Prostate gland (tissue), 2 donors: ENCODE results near the gene KLHDC7B. TPM values are rescaled to one million over a fixed set of nuclear protein-coding genes. Genes with fewer than 3 reads are reported as not detected.

Source experiments
- DNase-seq: peaks from one replicate; pipeline ENCODE4 v3.0.0-alpha.2; 2019; ENCODE audit warnings: low spot score
- H3K27ac ChIP-seq, 2 donors: fragments of 200-600 bp; sonication (generic); 2 replicates each; pipeline ENCODE4 v1.5.1; 2017 to 2019
- H3K27me3 ChIP-seq: fragments of 200-600 bp; sonication (generic); replicated peaks from 2 replicates; pipeline ENCODE4 v1.5.1; 2019; ENCODE audit not compliant: insufficient read depth
- H3K36me3 ChIP-seq, 2 donors: fragments of 200-600 bp; sonication (generic); 1 replicate in 1 of 2; 2 replicates in 1 of 2; pipeline versions ENCODE4 v1.5.1 to v1.8.1; 2017 to 2019
- H3K4me1 ChIP-seq: fragments of 200-600 bp; sonication (generic); replicated peaks from 2 replicates; pipeline ENCODE4 v1.5.1; 2019
- H3K4me3 ChIP-seq, 2 donors: fragments of 200-600 bp; sonication (generic); 2 replicates each; pipeline ENCODE4 v1.5.1; 2017 to 2019
- H3K9me3 ChIP-seq: fragments of 200-600 bp; sonication (generic); 2 replicates; pipeline ENCODE4 v1.5.1; 2017
- POLR2A ChIP-seq: fragments of 450-650 bp; IDR thresholded peaks from one replicate; pipeline ENCODE4 v1.6.1; 2016; ENCODE audit warnings: antibody characterized with exemption, mild to moderate bottlenecking
- POLR2AphosphoS5 ChIP-seq: sonication (generic); formaldehyde crosslinking; IDR thresholded peaks from one replicate; pipeline ENCODE4 v1.6.1; 2017; ENCODE audit warnings: antibody characterized with exemption
- WGBS: methylation state at CpG from one replicate; pipeline ENCODE4 v1.1.5; 2018; 5-methylcytosine and 5-hydroxymethylcytosine counted together
- intact Hi-C: fragments of 100-400 bp; cut with DNase I; formaldehyde crosslinking; loops from one replicate; pipeline ENCODE4 v1.14.2; 2022
- total RNA-seq, 2 donors: library from RNA; depleted of rRNA; stranded (reverse); fragments of >200 nt; gene quantifications; one replicate each; pipeline ENCODE4 v1.1.0, GENCODE V29; 2016
- TF ChIP-seq, protein P1 (sequence below), 4 experiments: fragments of 200-600 bp in 2 of 4; fragments of 450-650 bp in 2 of 4; sonication (generic) in 2 of 4; IDR thresholded peaks; 1 replicate in 3 of 4; 2 replicates in 1 of 4; pipeline ENCODE4 v1.5.1; 2016 to 2019; ENCODE audit warnings: antibody characterized with exemption in 4 of 4, mild to moderate bottlenecking in 2 of 4, moderate library complexity in 2 of 4

KLHDC7B gene
- total RNA-seq, 2 donors from 2014 or later = 0.62 TPM; not detected in 1

- 87% methylated on average over 3 of the region's 3 CpGs for WGBS
- intact Hi-C loops = no loop called here
- DNase-seq = no peak
These were observed 39.5 kb downstream of the KLHDC7B start for GRCh38 chr22:50585238-50585637.

DNA sequence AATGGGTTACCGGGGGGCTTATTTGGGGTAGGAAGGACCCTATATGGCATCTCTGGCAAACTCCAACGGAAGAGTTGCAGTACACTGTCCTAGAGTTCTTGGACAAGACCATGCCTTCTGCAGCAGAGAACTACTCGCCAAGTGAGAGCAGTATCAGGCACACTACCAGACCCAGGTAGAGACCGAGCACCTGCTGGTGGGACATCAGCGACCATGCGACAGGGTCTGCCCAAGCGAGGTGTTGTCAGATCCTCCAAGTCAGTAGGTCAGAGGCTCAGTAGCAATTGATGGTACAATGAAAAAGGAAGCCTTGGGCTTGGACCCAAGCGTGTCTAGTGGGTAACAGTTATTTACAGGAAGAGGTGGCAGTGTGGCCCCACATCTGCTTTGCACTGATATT, 40.1 kb downstream of the KLHDC7B start:
- Histone ChIP-seq H3K36me3 (no peaks in the 10 kb centered on the region), H3K4me1 (peaks cover 12% of the 10 kb centered on the region), H3K27me3 (no peaks in the 10 kb centered on the region), H3K4me3 (no peak overlapping the region), H3K27ac (no peak overlapping the region), H3K9me3 (no peaks in the 10 kb centered on the region)
- no peak for DNase-seq
- intact Hi-C loops = no loop called here
- TF ChIP-seq POLR2A (no peak), POLR2AphosphoS5 (no peak)
- TF ChIP-seq, protein P1, sequence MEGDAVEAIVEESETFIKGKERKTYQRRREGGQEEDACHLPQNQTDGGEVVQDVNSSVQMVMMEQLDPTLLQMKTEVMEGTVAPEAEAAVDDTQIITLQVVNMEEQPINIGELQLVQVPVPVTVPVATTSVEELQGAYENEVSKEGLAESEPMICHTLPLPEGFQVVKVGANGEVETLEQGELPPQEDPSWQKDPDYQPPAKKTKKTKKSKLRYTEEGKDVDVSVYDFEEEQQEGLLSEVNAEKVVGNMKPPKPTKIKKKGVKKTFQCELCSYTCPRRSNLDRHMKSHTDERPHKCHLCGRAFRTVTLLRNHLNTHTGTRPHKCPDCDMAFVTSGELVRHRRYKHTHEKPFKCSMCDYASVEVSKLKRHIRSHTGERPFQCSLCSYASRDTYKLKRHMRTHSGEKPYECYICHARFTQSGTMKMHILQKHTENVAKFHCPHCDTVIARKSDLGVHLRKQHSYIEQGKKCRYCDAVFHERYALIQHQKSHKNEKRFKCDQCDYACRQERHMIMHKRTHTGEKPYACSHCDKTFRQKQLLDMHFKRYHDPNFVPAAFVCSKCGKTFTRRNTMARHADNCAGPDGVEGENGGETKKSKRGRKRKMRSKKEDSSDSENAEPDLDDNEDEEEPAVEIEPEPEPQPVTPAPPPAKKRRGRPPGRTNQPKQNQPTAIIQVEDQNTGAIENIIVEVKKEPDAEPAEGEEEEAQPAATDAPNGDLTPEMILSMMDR (IDR thresholded peaks at IDR 0.05) = no peak
- WGBS = 92% methylated on average over 8 of the region's 8 CpGs

More at GRCh38 chr22:50585238-50585637, 39.5 kb downstream of the KLHDC7B start:
- H3K27me3 ChIP-seq = no peaks in the 10 kb centered on the region
- H3K9me3 ChIP-seq = no peaks in the 10 kb centered on the region
- TF ChIP-seq POLR2AphosphoS5 = no peak
- no peak for TF ChIP-seq POLR2A
- TF ChIP-seq, protein P1 (IDR thresholded peaks at IDR 0.05) = no peak
- H3K36me3 ChIP-seq = no peaks in the 10 kb centered on the region
- H3K4me3 ChIP-seq = no peak overlapping the region
- H3K4me1 ChIP-seq = peaks cover 12% of the 10 kb centered on the region
- H3K27ac ChIP-seq = no peak overlapping the region

DNA sequence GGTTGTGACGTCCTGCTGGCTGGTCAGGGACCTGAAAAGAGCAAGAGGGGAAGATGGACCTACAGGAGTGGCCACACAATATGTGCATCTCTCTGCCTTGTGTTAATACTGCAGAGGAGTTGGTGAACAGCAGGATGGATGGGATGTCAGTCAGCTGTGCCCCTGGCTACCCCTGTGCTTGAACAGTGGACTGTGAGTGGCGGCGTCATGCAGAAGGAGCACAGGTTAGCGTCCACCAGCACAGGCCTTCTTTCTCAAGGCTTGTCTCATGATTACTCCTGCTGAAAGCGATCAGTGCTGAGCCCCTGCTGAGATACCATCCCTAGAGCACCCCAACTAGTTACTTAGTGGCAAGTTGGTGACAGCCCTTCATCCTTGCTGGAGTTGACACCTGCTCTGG, 40.7 kb downstream of the KLHDC7B start:
- no peak for DNase-seq
- no peak overlapping the region for H3K27ac ChIP-seq
- TF ChIP-seq, protein P1 (IDR thresholded peaks at IDR 0.05) = no peak
- TF ChIP-seq POLR2AphosphoS5 (no peak), POLR2A (no peak)
- no peaks in the 10 kb centered on the region for H3K27me3 ChIP-seq
- intact Hi-C loops = no loop called here
- no peak overlapping the region for H3K4me3 ChIP-seq
- H3K9me3 ChIP-seq = no peaks in the 10 kb centered on the region
- H3K36me3 ChIP-seq = no peaks in the 10 kb centered on the region
- H3K4me1 ChIP-seq = peaks cover 9% of the 10 kb centered on the region
- 79% methylated on average over 5 of the region's 5 CpGs for WGBS

DNA sequence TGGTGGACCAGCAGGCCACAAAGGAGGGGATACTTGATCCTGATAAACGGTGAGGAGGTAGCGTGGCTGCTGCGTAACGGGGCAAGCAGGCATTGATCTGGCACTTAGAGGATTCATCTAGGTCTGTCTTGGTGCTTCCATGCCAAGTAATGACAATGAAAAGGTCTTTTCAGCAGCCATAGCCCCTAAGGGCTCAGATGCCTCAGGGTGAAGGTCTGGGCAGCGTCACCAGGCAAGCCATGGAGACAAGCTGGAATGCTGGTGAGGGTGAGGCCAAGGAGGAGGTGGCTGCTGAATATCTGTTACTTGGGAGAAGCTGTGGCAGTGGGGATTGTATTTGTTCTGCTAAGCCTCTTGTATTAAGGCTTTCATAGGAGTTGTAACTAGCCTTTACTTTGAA, 41.7 kb downstream of the KLHDC7B start:
- H3K4me3 ChIP-seq = no peak overlapping the region
- intact Hi-C loops = no loop called here
- TF ChIP-seq POLR2A = no peak
- TF ChIP-seq, protein P1 (IDR thresholded peaks at IDR 0.05) = no peak
- H3K36me3 ChIP-seq = no peaks in the 10 kb centered on the region
- H3K27ac ChIP-seq = no peak overlapping the region
- DNase-seq = no peak
- WGBS = 97% methylated on average over 5 of the region's 5 CpGs
- no peaks in the 10 kb centered on the region for H3K27me3 ChIP-seq
- peaks cover 4% of the 10 kb centered on the region for H3K4me1 ChIP-seq
- H3K9me3 ChIP-seq = no peaks in the 10 kb centered on the region

GRCh38 chr22:50595189-50595588, 49.5 kb downstream of the KLHDC7B start:
- WGBS = 91% methylated on average over 3 of the region's 3 CpGs
- no peaks in the 10 kb centered on the region for H3K36me3 ChIP-seq
- no peaks in the 10 kb centered on the region for H3K9me3 ChIP-seq
- H3K4me3 ChIP-seq = no peak overlapping the region
- H3K27me3 ChIP-seq = no peaks in the 10 kb centered on the region
- TF ChIP-seq POLR2A (no peak), POLR2AphosphoS5 (no peak)
- TF ChIP-seq, protein P1 (IDR thresholded peaks at IDR 0.05) = no peak
- H3K4me1 ChIP-seq = no peaks in the 10 kb centered on the region
- intact Hi-C loops = no loop called here
- no peak overlapping the region for H3K27ac ChIP-seq
- DNase-seq = no peak
